Measurements from ENCODE around the gene GANAB. TPM values are rescaled to one million over a fixed set of nuclear protein-coding genes. Genes with fewer than 3 reads are reported as not detected.

GANAB gene
- total RNA-seq: 64.8 TPM

GRCh38 chr11:62645946-62646824, at the start of gene GANAB:
Gene GANAB, minus strand, starts transcription at chr11:62646613. Its CDS starts 14 bp downstream, at chr11:62646599.

GRCh38 chr11:62689421-62690183, 43.2 kb upstream of the GANAB start, which contains the start of gene LRRN4CL:
Gene LRRN4CL, minus strand, starts transcription at chr11:62689530. Its CDS starts 1,022 bp downstream, at chr11:62688508.

GRCh38 chr11:62678770-62679696, 32.6 kb upstream of the GANAB start, which contains the start of gene UBXN1:
Gene UBXN1, minus strand, starts transcription at chr11:62679073. Its CDS starts 150 bp downstream, at chr11:62678923.

GRCh38 chr11:62671608-62672389, 25.4 kb upstream of the GANAB start, which contains the start of the genes LBHD1 and UQCC3:
Gene LBHD1, minus strand, starts transcription at chr11:62672267. Its CDS starts 2,236 bp downstream, at chr11:62670031.
Gene UQCC3, plus strand, starts transcription at chr11:62671673. Its CDS starts 73 bp downstream, at chr11:62671746.

GRCh38 chr11:62665075-62665598, 18.7 kb upstream of the GANAB start, which contains the start of the genes C11orf98 and CSKMT:
Gene C11orf98, minus strand, starts transcription at chr11:62665210. Its CDS starts 41 bp downstream, at chr11:62665169.
Gene CSKMT, plus strand, starts transcription at chr11:62665312. Its CDS starts 568 bp downstream, at chr11:62665880.

GRCh38 chr11:62621567-62622470, 24.6 kb downstream of the GANAB start, which contains the start of gene B3GAT3:
Gene B3GAT3, minus strand, starts transcription at chr11:62621986. Its CDS starts 39 bp downstream, at chr11:62621947.

GRCh38 chr11:62612366-62613290, 33.8 kb downstream of the GANAB start, which contains the start of the genes EML3 and ROM1:
Gene EML3, minus strand, starts transcription at chr11:62612775. Its CDS starts 318 bp downstream, at chr11:62612457.
Gene ROM1, plus strand, starts transcription at chr11:62613257. Its CDS starts 25 bp downstream, at chr11:62613282.

GRCh38 chr11:62601372-62602140, 44.9 kb downstream of the GANAB start, which contains the start of gene MTA2:
Gene MTA2, minus strand, starts transcription at chr11:62601865. Its CDS starts 415 bp downstream, at chr11:62601450.

GRCh38 chr11:62591448-62592145, 54.8 kb downstream of the GANAB start, which contains the start of gene TUT1:
Gene TUT1, minus strand, starts transcription at chr11:62591523. Its CDS starts 38 bp downstream, at chr11:62591485.

Small RNA genes within 50 kb of the gene (small RNA-seq; reads per million reads assigned to genes)
- gene AP001458.1 (ENCODE audit: low replicate concordance): not detected
- gene SNORA57 (ENCODE audit: low replicate concordance): not detected

Other genes with a start within 250 kb of the GANAB start
- not detected for gene SCGB1A1, start 227.6 kb downstream of the GANAB start, total RNA-seq
- gene AHNAK, start 99.8 kb downstream of the GANAB start, total RNA-seq: 13.5 TPM
- gene EEF1G, start 72.7 kb downstream of the GANAB start, total RNA-seq: 1,400 TPM
- 7.5 TPM for gene TUT1, start 55.1 kb downstream of the GANAB start, total RNA-seq
- gene MTA2, start 44.7 kb downstream of the GANAB start, total RNA-seq: 139 TPM
- gene EML3, start 33.8 kb downstream of the GANAB start, total RNA-seq: 5.9 TPM
- gene ROM1, start 33.4 kb downstream of the GANAB start, total RNA-seq: 0.94 TPM
- gene B3GAT3, start 24.6 kb downstream of the GANAB start, total RNA-seq: 22.5 TPM
- 16.3 TPM for gene INTS5, start 6.7 kb upstream of the GANAB start, total RNA-seq
- gene C11orf98, start 18.6 kb upstream of the GANAB start, total RNA-seq: 19.7 TPM
- gene CSKMT, start 18.7 kb upstream of the GANAB start, total RNA-seq: 8.8 TPM
- gene UQCC3, start 25.1 kb upstream of the GANAB start, total RNA-seq: 4.1 TPM
- gene LBHD1, start 25.7 kb upstream of the GANAB start, total RNA-seq: 5.6 TPM
- 85.1 TPM for gene UBXN1, start 32.5 kb upstream of the GANAB start, total RNA-seq
- gene LRRN4CL, start 42.9 kb upstream of the GANAB start, total RNA-seq: 0.31 TPM
- 102 TPM for gene BSCL2, start 60.8 kb upstream of the GANAB start, total RNA-seq
- gene GNG3, start 61.1 kb upstream of the GANAB start, total RNA-seq: 28.8 TPM
- gene HNRNPUL2, start 80.8 kb upstream of the GANAB start, total RNA-seq: 30.0 TPM
- gene TTC9C, start 81.9 kb upstream of the GANAB start, total RNA-seq: 28.2 TPM
- gene ZBTB3, start 107.5 kb upstream of the GANAB start, total RNA-seq: 13.8 TPM
- gene POLR2G, start 115.0 kb upstream of the GANAB start, total RNA-seq: 60.1 TPM
- 16.0 TPM for gene TAF6L, start 124.8 kb upstream of the GANAB start, total RNA-seq
- gene TMEM179B, start 140.8 kb upstream of the GANAB start, total RNA-seq: 22.8 TPM
- gene TMEM223, start 145.4 kb upstream of the GANAB start, total RNA-seq: 15.7 TPM
- 33.2 TPM for gene NXF1, start 158.8 kb upstream of the GANAB start, total RNA-seq
- 40.1 TPM for gene STX5, start 185.4 kb upstream of the GANAB start, total RNA-seq
- not detected for gene TEX54, start 186.2 kb upstream of the GANAB start, total RNA-seq
- gene WDR74, start 193.0 kb upstream of the GANAB start, total RNA-seq: 45.7 TPM
- 76.7 TPM for gene SLC3A2, start 234.3 kb upstream of the GANAB start, total RNA-seq

All from parietal lobe (tissue), 2 donors.